Prostate gland (tissue), 2 donors: ENCODE data around the gene SLC37A1.

Source experiments
- CTCF ChIP-seq, 4 experiments: fragments of 200-600 bp in 2 of 4; fragments of 450-650 bp in 2 of 4; sonication (generic) in 2 of 4; IDR thresholded peaks; 1 replicate in 3 of 4; 2 replicates in 1 of 4; pipeline ENCODE4 v1.5.1; 2016 to 2019; ENCODE audit warnings: antibody characterized with exemption in 4 of 4, mild to moderate bottlenecking in 2 of 4, moderate library complexity in 2 of 4
- POLR2A ChIP-seq: fragments of 450-650 bp; IDR thresholded peaks from one replicate; pipeline ENCODE4 v1.6.1; 2016; ENCODE audit warnings: antibody characterized with exemption, mild to moderate bottlenecking
- POLR2AphosphoS5 ChIP-seq: sonication (generic); formaldehyde crosslinking; IDR thresholded peaks from one replicate; pipeline ENCODE4 v1.6.1; 2017; ENCODE audit warnings: antibody characterized with exemption

DNA sequence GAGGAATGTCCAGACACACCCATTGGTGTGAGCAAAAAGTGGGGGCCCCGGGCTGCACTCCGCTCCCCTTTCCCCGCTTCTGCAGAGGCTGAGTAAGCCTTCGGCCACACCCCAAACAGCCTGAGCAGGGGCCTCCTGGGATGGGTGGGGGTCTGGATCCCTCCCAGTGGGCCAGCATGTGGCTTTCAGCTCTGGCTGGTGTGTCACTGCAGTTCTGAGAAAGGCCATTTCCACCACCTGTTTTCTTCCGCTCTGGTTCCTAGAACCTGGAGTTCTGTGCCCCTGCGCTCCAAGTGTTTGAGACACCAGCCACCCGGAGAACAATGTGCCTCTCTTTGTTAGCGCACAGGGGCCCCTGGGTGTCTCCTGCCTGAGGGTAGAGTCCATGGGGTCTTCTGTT is 30.9 kb downstream of the SLC37A1 start:
- no peak for TF ChIP-seq POLR2A
- TF ChIP-seq CTCF (IDR thresholded peaks at IDR 0.05), result no peak
- TF ChIP-seq POLR2AphosphoS5, result no peak
